WTC11 (cell line): Measurements from ENCODE around the gene SEMA4F. TPM values are rescaled to one million over a fixed set of nuclear protein-coding genes. Genes with fewer than 3 reads are reported as not detected.
A peak's percentile ranks its signal among the peaks of the same experiment; 100 is the strongest.

ENCODE experiments used
- ATAC-seq: fragments of 200-7000 bp; cut with Tn5 transposase; 2 replicates; pipeline ENCODE4 v1.10.0; 2021; ENCODE audit warnings: mild to moderate bottlenecking, moderate library complexity
- CTCF ChIA-PET: fragments of 300-600 bp; sonication (Branson Sonifier 250); formaldehyde crosslinking; loops from one replicate; lab custom pipeline; 2021; ENCODE audit warnings: antibody characterized with exemption; lab: Charles Lee
- POLR2A ChIA-PET: fragments of 350-600 bp; sonication (Branson Sonifier 250); formaldehyde crosslinking; loops from one replicate; lab custom pipeline; 2021; ENCODE audit warnings: antibody characterized with exemption; lab: Charles Lee
- DNase-seq: peaks from one replicate; pipeline ENCODE4 v3.0.0; 2021; ENCODE audit warnings: low spot score
- H3K27ac Mint-ChIP-seq: 2 replicates; pipeline ENCODE4 v1.8.0; 2021; ENCODE audit warnings: mixed read lengths
- H3K27me3 Mint-ChIP-seq: 2 replicates; pipeline ENCODE4 v1.8.0; 2021; ENCODE audit warnings: low read depth, mild to moderate bottlenecking, moderate library complexity, mixed read lengths
- H3K36me3 Mint-ChIP-seq: 2 replicates; pipeline ENCODE4 v1.8.0; 2021; ENCODE audit warnings: mixed read lengths
- H3K4me1 Mint-ChIP-seq: 2 replicates; pipeline ENCODE4 v1.8.0; 2022; ENCODE audit warnings: mixed read lengths
- H3K4me3 Mint-ChIP-seq: 2 replicates; pipeline ENCODE4 v1.8.0; 2021; ENCODE audit warnings: mild to moderate bottlenecking, moderate library complexity, mixed read lengths
- H3K9me3 Mint-ChIP-seq: 2 replicates; pipeline ENCODE4 v1.8.0; 2021; ENCODE audit warnings: mixed read lengths
- FOXP1 ChIP-seq: sonication (generic); formaldehyde crosslinking; IDR thresholded peaks from 2 replicates; pipeline ENCODE4 v1.8.0; 2022; ENCODE audit warnings: missing genetic modification reagents, mild to moderate bottlenecking, moderate library complexity, borderline replicate concordance
- GABPB1 ChIP-seq: sonication (generic); formaldehyde crosslinking; IDR thresholded peaks from 2 replicates; pipeline ENCODE4 v1.8.1; 2023; ENCODE audit warnings: mild to moderate bottlenecking, missing genetic modification reagents
- NR3C1 ChIP-seq: sonication (generic); formaldehyde crosslinking; conservative IDR thresholded peaks from 2 replicates; pipeline ENCODE4 v1.8.1; 2023; ENCODE audit warnings: low read depth, mild to moderate bottlenecking, missing genetic modification reagents
- OVOL2 ChIP-seq: fragments of 250-450 bp; sonication (Bioruptor Pico); IDR thresholded peaks from 2 replicates; pipeline ENCODE4 v1.9.0; 2021; ENCODE audit warnings: mild to moderate bottlenecking, borderline replicate concordance
- SMAD4 ChIP-seq: sonication (generic); formaldehyde crosslinking; IDR thresholded peaks from 2 replicates; pipeline ENCODE4 v1.8.0; 2022; ENCODE audit warnings: mild to moderate bottlenecking, missing genetic modification reagents
- ZNF138 ChIP-seq: sonication (generic); formaldehyde crosslinking; conservative IDR thresholded peaks from 2 replicates; pipeline ENCODE4 v1.8.1; 2022; ENCODE audit warnings: mild to moderate bottlenecking, moderate library complexity, missing genetic modification reagents
- ZNF232 ChIP-seq: sonication (generic); formaldehyde crosslinking; IDR thresholded peaks from 2 replicates; pipeline ENCODE4 v1.8.0; 2022; ENCODE audit warnings: mild to moderate bottlenecking, missing genetic modification reagents
- ZNF317 ChIP-seq: sonication (generic); formaldehyde crosslinking; IDR thresholded peaks from 2 replicates; pipeline ENCODE4 v1.8.1; 2023; ENCODE audit warnings: low read depth, mild to moderate bottlenecking, moderate library complexity, missing genetic modification reagents, borderline replicate concordance
- ZNF416 ChIP-seq: fragments of 250-450 bp; sonication (Bioruptor Pico); IDR thresholded peaks from 2 replicates; pipeline ENCODE4 v1.9.0; 2021; ENCODE audit warnings: mild to moderate bottlenecking, inconsistent platforms
- ZNF423 ChIP-seq: fragments of 250-450 bp; sonication (Bioruptor Pico); IDR thresholded peaks from 2 replicates; pipeline ENCODE4 v2.1.2; 2022; ENCODE audit warnings: mild to moderate bottlenecking, moderate library complexity
- total RNA-seq: library from RNA; stranded (reverse); gene quantifications from 3 replicates; pipeline ENCODE4 v1.2.3, GENCODE V29; 2021
- TF ChIP-seq, protein P1 (sequence below): sonication (generic); formaldehyde crosslinking; IDR thresholded peaks from 2 replicates; pipeline ENCODE4 v1.8.0; 2023; ENCODE audit warnings: mild to moderate bottlenecking, missing genetic modification reagents
- TF ChIP-seq, protein P2 (sequence below): fragments of 250-450 bp; sonication (Bioruptor Pico); IDR thresholded peaks from 2 replicates; pipeline ENCODE4 v1.9.0; 2021; ENCODE audit warnings: mild to moderate bottlenecking, borderline replicate concordance
- TF ChIP-seq, protein P3 (sequence below): sonication (generic); formaldehyde crosslinking; IDR thresholded peaks from 2 replicates; pipeline ENCODE4 v1.8.1; 2022; ENCODE audit warnings: mild to moderate bottlenecking, moderate library complexity, missing genetic modification reagents
- TF ChIP-seq, protein P4 (sequence below): sonication (generic); formaldehyde crosslinking; IDR thresholded peaks from 2 replicates; pipeline ENCODE4 v1.8.1; 2023; ENCODE audit warnings: mild to moderate bottlenecking, missing genetic modification reagents, moderate library complexity
- TF ChIP-seq, protein P5 (sequence below): sonication (generic); formaldehyde crosslinking; IDR thresholded peaks from 2 replicates; pipeline ENCODE4 v1.8.1; 2023; ENCODE audit warnings: mild to moderate bottlenecking, missing genetic modification reagents
- TF ChIP-seq, protein P6 (sequence below): fragments of 250-450 bp; sonication (Bioruptor Pico); IDR thresholded peaks from 2 replicates; pipeline ENCODE4 v1.9.0; 2021; ENCODE audit warnings: mild to moderate bottlenecking
- TF ChIP-seq, protein P7 (sequence below): sonication (generic); formaldehyde crosslinking; IDR thresholded peaks from 2 replicates; pipeline ENCODE4 v1.8.0; 2022; ENCODE audit warnings: mild to moderate bottlenecking, missing genetic modification reagents
- TF ChIP-seq, protein P8 (sequence below): sonication (generic); formaldehyde crosslinking; IDR thresholded peaks from 2 replicates; pipeline ENCODE4 v1.8.1; 2022; ENCODE audit warnings: missing genetic modification reagents, borderline replicate concordance

The SEMA4F gene
- total RNA-seq, 1 experiment from 2014 or later = 5.7 TPM

DNA sequence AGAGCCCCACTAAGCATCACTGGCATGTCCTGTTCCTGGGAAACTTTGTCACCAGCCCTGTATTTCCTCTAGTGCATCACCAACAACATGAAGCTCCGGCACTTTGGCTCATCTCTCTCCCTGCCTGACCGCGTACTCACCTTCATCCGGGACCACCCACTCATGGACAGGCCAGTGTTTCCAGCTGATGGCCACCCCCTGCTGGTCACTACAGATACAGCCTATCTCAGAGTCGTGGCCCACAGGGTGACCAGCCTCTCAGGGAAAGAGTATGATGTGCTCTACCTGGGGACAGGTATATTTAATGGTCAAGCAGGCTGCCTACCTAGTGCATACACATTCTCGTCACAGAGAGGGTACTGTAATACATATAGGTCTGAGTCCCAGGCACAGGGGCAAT is 21.0 kb downstream of the SEMA4F start:
- ChIA-PET CTCF (interaction anchor here (0.7 to 1.8 kb wide), 8 partner anchors 10 to 234 kb away, joined by 3 to 4 read pairs (median 3); partner anchors contain the start of genes CCDC142 and SEMA4F), POLR2A (no interaction called here)
- ATAC-seq (peak; percentile 38; the same call in 1 of the 2 replicates), DNase-seq (peak; percentile 35)
- H3K27ac Mint-ChIP-seq = no peak overlapping the region
- TF ChIP-seq OVOL2 = no peak
- TF ChIP-seq, protein P1, sequence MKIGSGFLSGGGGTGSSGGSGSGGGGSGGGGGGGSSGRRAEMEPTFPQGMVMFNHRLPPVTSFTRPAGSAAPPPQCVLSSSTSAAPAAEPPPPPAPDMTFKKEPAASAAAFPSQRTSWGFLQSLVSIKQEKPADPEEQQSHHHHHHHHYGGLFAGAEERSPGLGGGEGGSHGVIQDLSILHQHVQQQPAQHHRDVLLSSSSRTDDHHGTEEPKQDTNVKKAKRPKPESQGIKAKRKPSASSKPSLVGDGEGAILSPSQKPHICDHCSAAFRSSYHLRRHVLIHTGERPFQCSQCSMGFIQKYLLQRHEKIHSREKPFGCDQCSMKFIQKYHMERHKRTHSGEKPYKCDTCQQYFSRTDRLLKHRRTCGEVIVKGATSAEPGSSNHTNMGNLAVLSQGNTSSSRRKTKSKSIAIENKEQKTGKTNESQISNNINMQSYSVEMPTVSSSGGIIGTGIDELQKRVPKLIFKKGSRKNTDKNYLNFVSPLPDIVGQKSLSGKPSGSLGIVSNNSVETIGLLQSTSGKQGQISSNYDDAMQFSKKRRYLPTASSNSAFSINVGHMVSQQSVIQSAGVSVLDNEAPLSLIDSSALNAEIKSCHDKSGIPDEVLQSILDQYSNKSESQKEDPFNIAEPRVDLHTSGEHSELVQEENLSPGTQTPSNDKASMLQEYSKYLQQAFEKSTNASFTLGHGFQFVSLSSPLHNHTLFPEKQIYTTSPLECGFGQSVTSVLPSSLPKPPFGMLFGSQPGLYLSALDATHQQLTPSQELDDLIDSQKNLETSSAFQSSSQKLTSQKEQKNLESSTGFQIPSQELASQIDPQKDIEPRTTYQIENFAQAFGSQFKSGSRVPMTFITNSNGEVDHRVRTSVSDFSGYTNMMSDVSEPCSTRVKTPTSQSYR (CRISPR knock-in tag) = no peak
- TF ChIP-seq, protein P2, sequence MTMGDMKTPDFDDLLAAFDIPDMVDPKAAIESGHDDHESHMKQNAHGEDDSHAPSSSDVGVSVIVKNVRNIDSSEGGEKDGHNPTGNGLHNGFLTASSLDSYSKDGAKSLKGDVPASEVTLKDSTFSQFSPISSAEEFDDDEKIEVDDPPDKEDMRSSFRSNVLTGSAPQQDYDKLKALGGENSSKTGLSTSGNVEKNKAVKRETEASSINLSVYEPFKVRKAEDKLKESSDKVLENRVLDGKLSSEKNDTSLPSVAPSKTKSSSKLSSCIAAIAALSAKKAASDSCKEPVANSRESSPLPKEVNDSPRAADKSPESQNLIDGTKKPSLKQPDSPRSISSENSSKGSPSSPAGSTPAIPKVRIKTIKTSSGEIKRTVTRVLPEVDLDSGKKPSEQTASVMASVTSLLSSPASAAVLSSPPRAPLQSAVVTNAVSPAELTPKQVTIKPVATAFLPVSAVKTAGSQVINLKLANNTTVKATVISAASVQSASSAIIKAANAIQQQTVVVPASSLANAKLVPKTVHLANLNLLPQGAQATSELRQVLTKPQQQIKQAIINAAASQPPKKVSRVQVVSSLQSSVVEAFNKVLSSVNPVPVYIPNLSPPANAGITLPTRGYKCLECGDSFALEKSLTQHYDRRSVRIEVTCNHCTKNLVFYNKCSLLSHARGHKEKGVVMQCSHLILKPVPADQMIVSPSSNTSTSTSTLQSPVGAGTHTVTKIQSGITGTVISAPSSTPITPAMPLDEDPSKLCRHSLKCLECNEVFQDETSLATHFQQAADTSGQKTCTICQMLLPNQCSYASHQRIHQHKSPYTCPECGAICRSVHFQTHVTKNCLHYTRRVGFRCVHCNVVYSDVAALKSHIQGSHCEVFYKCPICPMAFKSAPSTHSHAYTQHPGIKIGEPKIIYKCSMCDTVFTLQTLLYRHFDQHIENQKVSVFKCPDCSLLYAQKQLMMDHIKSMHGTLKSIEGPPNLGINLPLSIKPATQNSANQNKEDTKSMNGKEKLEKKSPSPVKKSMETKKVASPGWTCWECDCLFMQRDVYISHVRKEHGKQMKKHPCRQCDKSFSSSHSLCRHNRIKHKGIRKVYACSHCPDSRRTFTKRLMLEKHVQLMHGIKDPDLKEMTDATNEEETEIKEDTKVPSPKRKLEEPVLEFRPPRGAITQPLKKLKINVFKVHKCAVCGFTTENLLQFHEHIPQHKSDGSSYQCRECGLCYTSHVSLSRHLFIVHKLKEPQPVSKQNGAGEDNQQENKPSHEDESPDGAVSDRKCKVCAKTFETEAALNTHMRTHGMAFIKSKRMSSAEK (CRISPR knock-in tag) = no peak
- TF ChIP-seq, protein P3, sequence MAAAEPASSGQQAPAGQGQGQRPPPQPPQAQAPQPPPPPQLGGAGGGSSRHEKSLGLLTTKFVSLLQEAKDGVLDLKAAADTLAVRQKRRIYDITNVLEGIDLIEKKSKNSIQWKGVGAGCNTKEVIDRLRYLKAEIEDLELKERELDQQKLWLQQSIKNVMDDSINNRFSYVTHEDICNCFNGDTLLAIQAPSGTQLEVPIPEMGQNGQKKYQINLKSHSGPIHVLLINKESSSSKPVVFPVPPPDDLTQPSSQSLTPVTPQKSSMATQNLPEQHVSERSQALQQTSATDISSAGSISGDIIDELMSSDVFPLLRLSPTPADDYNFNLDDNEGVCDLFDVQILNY = no peak
- TF ChIP-seq ZNF138 (CRISPR knock-in tag) = no peak
- TF ChIP-seq, protein P4, sequence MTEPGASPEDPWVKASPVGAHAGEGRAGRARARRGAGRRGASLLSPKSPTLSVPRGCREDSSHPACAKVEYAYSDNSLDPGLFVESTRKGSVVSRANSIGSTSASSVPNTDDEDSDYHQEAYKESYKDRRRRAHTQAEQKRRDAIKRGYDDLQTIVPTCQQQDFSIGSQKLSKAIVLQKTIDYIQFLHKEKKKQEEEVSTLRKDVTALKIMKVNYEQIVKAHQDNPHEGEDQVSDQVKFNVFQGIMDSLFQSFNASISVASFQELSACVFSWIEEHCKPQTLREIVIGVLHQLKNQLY = no peak
- no peak for TF ChIP-seq GABPB1 (CRISPR knock-in tag)
- TF ChIP-seq, protein P5, sequence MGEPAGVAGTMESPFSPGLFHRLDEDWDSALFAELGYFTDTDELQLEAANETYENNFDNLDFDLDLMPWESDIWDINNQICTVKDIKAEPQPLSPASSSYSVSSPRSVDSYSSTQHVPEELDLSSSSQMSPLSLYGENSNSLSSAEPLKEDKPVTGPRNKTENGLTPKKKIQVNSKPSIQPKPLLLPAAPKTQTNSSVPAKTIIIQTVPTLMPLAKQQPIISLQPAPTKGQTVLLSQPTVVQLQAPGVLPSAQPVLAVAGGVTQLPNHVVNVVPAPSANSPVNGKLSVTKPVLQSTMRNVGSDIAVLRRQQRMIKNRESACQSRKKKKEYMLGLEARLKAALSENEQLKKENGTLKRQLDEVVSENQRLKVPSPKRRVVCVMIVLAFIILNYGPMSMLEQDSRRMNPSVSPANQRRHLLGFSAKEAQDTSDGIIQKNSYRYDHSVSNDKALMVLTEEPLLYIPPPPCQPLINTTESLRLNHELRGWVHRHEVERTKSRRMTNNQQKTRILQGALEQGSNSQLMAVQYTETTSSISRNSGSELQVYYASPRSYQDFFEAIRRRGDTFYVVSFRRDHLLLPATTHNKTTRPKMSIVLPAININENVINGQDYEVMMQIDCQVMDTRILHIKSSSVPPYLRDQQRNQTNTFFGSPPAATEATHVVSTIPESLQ = no peak
- TF ChIP-seq SMAD4 (CRISPR knock-in tag) = no peak
- TF ChIP-seq ZNF317 = no peak
- TF ChIP-seq, protein P6, sequence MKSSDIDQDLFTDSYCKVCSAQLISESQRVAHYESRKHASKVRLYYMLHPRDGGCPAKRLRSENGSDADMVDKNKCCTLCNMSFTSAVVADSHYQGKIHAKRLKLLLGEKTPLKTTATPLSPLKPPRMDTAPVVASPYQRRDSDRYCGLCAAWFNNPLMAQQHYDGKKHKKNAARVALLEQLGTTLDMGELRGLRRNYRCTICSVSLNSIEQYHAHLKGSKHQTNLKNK = no peak
- TF ChIP-seq ZNF232 (CRISPR knock-in tag) = no peak
- TF ChIP-seq ZNF416 = no peak
- TF ChIP-seq, protein P7, sequence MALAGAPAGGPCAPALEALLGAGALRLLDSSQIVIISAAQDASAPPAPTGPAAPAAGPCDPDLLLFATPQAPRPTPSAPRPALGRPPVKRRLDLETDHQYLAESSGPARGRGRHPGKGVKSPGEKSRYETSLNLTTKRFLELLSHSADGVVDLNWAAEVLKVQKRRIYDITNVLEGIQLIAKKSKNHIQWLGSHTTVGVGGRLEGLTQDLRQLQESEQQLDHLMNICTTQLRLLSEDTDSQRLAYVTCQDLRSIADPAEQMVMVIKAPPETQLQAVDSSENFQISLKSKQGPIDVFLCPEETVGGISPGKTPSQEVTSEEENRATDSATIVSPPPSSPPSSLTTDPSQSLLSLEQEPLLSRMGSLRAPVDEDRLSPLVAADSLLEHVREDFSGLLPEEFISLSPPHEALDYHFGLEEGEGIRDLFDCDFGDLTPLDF (CRISPR knock-in tag) = no peak
- no peak for TF ChIP-seq NR3C1 (CRISPR knock-in tag)
- no peak for TF ChIP-seq ZNF423
- TF ChIP-seq, protein P8, sequence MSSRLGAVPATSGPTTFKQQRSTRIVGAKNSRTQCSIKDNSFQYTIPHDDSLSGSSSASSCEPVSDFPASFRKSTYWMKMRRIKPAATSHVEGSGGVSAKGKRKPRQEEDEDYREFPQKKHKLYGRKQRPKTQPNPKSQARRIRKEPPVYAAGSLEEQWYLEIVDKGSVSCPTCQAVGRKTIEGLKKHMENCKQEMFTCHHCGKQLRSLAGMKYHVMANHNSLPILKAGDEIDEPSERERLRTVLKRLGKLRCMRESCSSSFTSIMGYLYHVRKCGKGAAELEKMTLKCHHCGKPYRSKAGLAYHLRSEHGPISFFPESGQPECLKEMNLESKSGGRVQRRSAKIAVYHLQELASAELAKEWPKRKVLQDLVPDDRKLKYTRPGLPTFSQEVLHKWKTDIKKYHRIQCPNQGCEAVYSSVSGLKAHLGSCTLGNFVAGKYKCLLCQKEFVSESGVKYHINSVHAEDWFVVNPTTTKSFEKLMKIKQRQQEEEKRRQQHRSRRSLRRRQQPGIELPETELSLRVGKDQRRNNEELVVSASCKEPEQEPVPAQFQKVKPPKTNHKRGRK (CRISPR knock-in tag) = no peak
- no peak for TF ChIP-seq FOXP1 (CRISPR knock-in tag)
- H3K27me3 Mint-ChIP-seq = no peaks in the 10 kb centered on the region; the same call in 1 of the 2 replicates
- no peak overlapping the region for H3K4me3 Mint-ChIP-seq
- no peaks in the 10 kb centered on the region for H3K9me3 Mint-ChIP-seq
- 0 out of 2 replicates have a peak, but pooled peaks cover 4% of the 10 kb centered on the region for H3K36me3 Mint-ChIP-seq
- no peaks in the 10 kb centered on the region for H3K4me1 Mint-ChIP-seq
